GM06990 (cell line): Measurements from ENCODE around the gene KRT33B.

Experiments used
- DNase-seq: peaks from one replicate; pipeline ENCODE4 v3.0.0-alpha.2; 2011; ENCODE audit not compliant: insufficient read length; ENCODE audit errors: extremely low read depth
- H3K27me3 ChIP-seq: replicated peaks from 2 replicates; pipeline ENCODE4 v1.6.0; 2011; ENCODE audit warnings: low read length; ENCODE audit not compliant: control insufficient read depth, insufficient read depth
- H3K36me3 ChIP-seq: 2 replicates; pipeline ENCODE4 v1.5.1; 2011; ENCODE audit warnings: low read length; ENCODE audit not compliant: control insufficient read depth, insufficient read depth
- H3K4me3 ChIP-seq: replicated peaks from 2 replicates; pipeline ENCODE4 v1.5.1; 2011; ENCODE audit warnings: low read depth, mild to moderate bottlenecking, control low read depth, low read length
- CTCF ChIP-seq: IDR thresholded peaks from 2 replicates; pipeline ENCODE4 v1.5.1; 2011; ENCODE audit warnings: low read length, control low read depth, mild to moderate bottlenecking, inconsistent platforms; ENCODE audit not compliant: insufficient read depth, poor library complexity, severe bottlenecking

The KRT33B gene

GRCh38 chr17:41334385-41335305 lies 35.0 kb downstream of the KRT33B start:
- Histone ChIP-seq H3K27me3 (no peaks in the 10 kb centered on the region; the same call in 1 of the 2 replicates), H3K4me3 (no peak overlapping the region), H3K36me3 (no peaks in the 10 kb centered on the region)
- no peak for DNase-seq
- TF ChIP-seq CTCF: no peak

DNA sequence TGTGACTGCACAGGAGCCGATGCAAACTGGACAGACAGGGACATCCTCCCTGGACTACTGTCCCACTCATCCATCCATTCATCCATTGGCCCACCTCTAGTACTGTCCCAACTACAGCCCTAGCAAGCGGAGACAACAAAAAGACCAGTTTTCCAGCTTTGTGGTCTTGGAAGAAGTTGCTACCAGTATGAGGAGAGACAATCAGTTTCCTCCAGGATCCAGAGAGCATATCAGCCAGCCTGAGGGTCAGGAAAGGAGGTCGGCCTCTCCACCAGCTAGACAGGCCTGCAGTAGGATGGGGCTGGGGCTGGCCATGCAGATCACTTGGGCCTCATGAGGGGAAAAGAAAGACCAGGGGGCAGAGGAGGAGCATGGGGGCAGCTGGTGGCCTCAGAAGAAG lies 35.8 kb downstream of the KRT33B start:
- no peaks in the 10 kb centered on the region; the same call in 1 of the 2 replicates for H3K27me3 ChIP-seq
- no peak for DNase-seq
- H3K36me3 ChIP-seq: no peaks in the 10 kb centered on the region

GRCh38 chr17:41333098-41333497 lies 36.5 kb downstream of the KRT33B start:
- Histone ChIP-seq H3K36me3 (no peaks in the 10 kb centered on the region), H3K4me3 (no peak overlapping the region), H3K27me3 (no peaks in the 10 kb centered on the region; the same call in 1 of the 2 replicates)
- no peak for TF ChIP-seq CTCF
- no peak for DNase-seq

More for the DNA sequence above, 35.8 kb downstream of the KRT33B start:
- no peak for TF ChIP-seq CTCF
- no peak overlapping the region for H3K4me3 ChIP-seq

DNA sequence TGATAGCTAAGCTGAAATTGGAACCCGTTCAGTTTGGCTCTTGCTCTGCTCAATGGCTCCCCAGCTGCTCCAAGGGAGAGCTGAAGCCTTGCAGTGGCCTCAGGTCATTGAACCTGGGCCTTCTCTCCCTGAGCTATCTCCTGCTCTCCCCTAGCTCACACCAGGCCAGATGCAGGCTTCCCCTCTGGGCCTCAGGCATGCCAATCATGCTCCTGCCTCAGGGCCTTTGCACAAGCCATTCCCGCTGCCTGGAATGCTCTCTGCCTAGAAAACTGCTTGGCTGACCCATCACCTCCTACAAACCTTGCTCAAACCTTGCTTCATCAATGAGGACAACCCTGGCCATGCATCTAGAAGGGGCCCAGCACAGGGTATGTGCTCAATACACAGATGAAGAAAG lies 37.4 kb downstream of the KRT33B start:
- no peak for DNase-seq
- H3K36me3 ChIP-seq: no peaks in the 10 kb centered on the region
- no peaks in the 10 kb centered on the region; the same call in 1 of the 2 replicates for H3K27me3 ChIP-seq
- H3K4me3 ChIP-seq: no peak overlapping the region
- TF ChIP-seq CTCF: no peak

DNA sequence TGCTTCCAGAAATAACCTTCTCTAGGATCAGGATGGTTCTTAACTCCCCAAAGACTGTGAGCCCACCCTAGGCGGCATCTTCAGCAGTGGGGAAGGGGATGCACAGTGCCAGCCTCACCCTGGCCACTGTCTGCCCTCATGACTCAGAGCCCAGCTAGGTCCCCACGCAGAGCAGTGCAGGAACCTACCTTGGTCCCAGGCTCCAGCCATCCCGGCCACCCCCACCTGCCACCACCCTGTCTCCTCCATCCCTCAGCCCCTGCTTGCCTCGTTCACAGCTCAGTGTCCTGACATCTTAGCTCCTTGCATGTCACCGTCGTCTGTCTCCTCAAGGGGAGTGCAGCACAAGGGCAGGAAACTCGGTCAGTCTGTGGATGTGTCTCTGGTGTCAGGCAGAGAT lies 38.0 kb downstream of the KRT33B start:
- H3K4me3 ChIP-seq: no peak overlapping the region
- TF ChIP-seq CTCF: no peak
- H3K27me3 ChIP-seq: no peaks in the 10 kb centered on the region; the same call in 1 of the 2 replicates
- H3K36me3 ChIP-seq: no peaks in the 10 kb centered on the region
- DNase-seq: no peak
